Neural crest cell (in vitro differentiated cells): ENCODE results near the gene RNASEH1. TPM values are rescaled to one million over a fixed set of nuclear protein-coding genes. Genes with fewer than 3 reads are reported as not detected.

Source experiments
- DNase-seq: peaks from one replicate; pipeline ENCODE4 v3.0.0; 2021; ENCODE audit warnings: low read depth, mixed read lengths, low spot score
- H3K27ac Mint-ChIP-seq: one replicate; pipeline ENCODE4 v1.8.0; 2021; ENCODE audit warnings: mild to moderate bottlenecking, mixed read lengths; ENCODE audit not compliant: unreplicated experiment
- H3K27me3 Mint-ChIP-seq: 2 replicates; pipeline ENCODE4 v1.8.0; 2021; ENCODE audit warnings: low read depth, mild to moderate bottlenecking, mixed read lengths
- H3K36me3 Mint-ChIP-seq: 2 replicates; pipeline ENCODE4 v1.8.0; 2021; ENCODE audit warnings: low read depth, mild to moderate bottlenecking, mixed read lengths
- H3K4me1 Mint-ChIP-seq: 2 replicates; pipeline ENCODE4 v1.8.0; 2021; ENCODE audit warnings: mixed read lengths
- H3K4me3 Mint-ChIP-seq: one replicate; pipeline ENCODE4 v1.8.0; 2021; ENCODE audit warnings: mild to moderate bottlenecking, mixed read lengths
- H3K9me3 Mint-ChIP-seq: 2 replicates; pipeline ENCODE4 v1.8.0; 2021; ENCODE audit warnings: mixed read lengths
- total RNA-seq: library from RNA; stranded (reverse); gene quantifications from 2 replicates; pipeline ENCODE4 v1.2.1, GENCODE V29; 2021
- TF ChIP-seq, protein P1 (sequence below): fragments of 200-600 bp; sonication (generic); conservative IDR thresholded peaks from 2 replicates; pipeline ENCODE4 v1.5.0; 2021; ENCODE audit warnings: antibody characterized with exemption, mild to moderate bottlenecking

RNASEH1 gene
- total RNA-seq, 1 donor from 2014 or later: 33.7 TPM

DNA sequence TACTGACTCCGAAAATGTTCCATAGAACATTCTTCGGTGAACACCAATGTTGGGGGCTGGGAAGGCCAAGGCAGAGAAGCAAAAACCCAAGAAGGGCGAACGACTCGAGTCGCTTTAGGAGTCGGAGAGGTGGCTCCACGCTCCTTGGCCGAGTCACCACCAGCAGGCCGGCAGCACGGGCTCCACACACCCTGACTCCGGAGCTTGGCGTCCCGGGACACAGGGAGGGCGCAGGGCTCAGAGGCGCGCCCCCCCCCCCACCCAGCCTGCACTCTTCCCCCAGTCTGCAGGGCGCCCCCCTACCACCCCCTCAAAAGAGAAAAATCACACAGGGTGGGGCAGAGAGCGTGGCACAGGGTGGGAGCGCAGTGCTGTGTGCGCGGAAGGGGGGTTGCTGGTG is 31.3 kb downstream of the RNASEH1 start:
- H3K9me3 Mint-ChIP-seq: no peaks in the 10 kb centered on the region
- TF ChIP-seq, protein P1, sequence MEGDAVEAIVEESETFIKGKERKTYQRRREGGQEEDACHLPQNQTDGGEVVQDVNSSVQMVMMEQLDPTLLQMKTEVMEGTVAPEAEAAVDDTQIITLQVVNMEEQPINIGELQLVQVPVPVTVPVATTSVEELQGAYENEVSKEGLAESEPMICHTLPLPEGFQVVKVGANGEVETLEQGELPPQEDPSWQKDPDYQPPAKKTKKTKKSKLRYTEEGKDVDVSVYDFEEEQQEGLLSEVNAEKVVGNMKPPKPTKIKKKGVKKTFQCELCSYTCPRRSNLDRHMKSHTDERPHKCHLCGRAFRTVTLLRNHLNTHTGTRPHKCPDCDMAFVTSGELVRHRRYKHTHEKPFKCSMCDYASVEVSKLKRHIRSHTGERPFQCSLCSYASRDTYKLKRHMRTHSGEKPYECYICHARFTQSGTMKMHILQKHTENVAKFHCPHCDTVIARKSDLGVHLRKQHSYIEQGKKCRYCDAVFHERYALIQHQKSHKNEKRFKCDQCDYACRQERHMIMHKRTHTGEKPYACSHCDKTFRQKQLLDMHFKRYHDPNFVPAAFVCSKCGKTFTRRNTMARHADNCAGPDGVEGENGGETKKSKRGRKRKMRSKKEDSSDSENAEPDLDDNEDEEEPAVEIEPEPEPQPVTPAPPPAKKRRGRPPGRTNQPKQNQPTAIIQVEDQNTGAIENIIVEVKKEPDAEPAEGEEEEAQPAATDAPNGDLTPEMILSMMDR: no peak
- no peak overlapping the region for H3K27ac Mint-ChIP-seq
- peaks cover 2% of the 10 kb centered on the region for H3K27me3 Mint-ChIP-seq
- peaks cover under 1% of the 10 kb centered on the region for H3K4me1 Mint-ChIP-seq
- no peaks in the 10 kb centered on the region for H3K36me3 Mint-ChIP-seq
- H3K4me3 Mint-ChIP-seq: no peak overlapping the region
- DNase-seq: no peak

DNA sequence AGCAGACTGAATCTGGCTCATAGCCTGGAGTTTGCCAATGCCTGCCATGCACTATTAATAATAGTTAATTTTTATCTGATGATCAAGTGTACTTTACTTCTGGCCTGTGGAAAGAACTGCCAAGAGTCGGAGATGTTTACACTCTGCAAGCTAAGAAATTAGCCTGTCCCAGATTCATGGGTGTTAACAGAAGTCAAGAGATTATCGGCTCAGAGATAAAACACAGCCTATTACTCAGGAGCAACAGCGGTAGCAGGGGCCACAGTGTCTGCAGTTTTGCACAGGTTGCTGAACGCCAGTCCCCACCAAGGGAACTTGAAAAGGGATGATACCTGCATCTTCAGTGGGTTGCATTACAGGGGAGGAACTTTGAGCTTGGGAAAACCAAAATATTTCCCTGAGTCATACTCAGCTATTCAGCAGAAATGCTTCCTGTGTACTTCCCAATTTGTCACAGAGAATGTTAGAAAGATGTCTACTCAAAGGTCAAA is 34.5 kb downstream of the RNASEH1 start:
- Mint-ChIP-seq H3K36me3 (no peaks in the 10 kb centered on the region), H3K27me3 (peaks cover 2% of the 10 kb centered on the region), H3K27ac (no peak overlapping the region), H3K4me3 (no peak overlapping the region), H3K9me3 (no peaks in the 10 kb centered on the region), H3K4me1 (peaks cover 20% of the 10 kb centered on the region)
- TF ChIP-seq, protein P1: no peak
- DNase-seq: no peak

DNA sequence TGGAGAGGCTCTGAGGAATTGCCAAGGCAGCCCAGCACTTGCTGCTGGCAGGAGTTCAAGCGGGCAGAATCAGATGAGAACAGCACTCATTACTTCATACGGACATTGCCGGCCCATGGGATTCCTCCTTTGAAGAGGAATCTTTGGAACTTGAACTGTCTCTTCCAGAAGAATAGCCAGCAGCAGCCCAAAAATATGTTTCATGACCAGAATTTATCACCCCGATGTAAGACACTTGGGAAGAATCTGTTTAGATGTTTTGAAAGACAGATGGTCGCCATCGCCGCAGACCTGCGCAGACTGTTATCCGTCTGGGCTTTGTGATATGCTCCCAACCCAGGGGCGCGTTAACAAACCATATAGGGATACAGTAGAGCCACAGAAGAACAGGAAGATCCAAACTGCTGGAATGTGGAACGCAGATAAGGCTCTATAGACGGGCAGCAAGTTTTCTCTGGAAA is 35.1 kb downstream of the RNASEH1 start:
- no peak for DNase-seq
- peaks cover 1% of the 10 kb centered on the region for H3K36me3 Mint-ChIP-seq
- H3K4me1 Mint-ChIP-seq: peaks cover 22% of the 10 kb centered on the region
- no peaks in the 10 kb centered on the region for H3K9me3 Mint-ChIP-seq
- TF ChIP-seq, protein P1: no peak
- no peak overlapping the region for H3K27ac Mint-ChIP-seq
- peaks cover 2% of the 10 kb centered on the region for H3K27me3 Mint-ChIP-seq
- H3K4me3 Mint-ChIP-seq: no peak overlapping the region

DNA sequence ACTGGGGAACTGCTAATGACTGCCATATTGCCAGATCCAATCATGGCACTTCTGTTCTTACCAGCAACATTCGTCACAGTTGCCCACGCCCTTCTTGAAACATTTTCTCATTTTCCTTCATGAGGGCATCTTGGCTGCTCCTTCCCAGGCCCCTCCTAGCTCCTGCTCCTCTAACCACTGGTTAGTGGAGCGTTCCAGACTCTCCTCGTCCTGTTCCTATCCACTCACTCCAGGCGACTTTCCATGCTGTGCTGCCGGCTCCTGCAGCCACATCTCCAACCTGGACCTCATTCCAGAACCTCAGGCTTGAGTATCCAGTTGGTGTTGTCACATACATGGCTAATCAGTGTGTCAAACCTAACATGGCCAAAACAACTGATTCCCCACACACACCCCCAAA is 37.5 kb downstream of the RNASEH1 start:
- DNase-seq: no peak
- TF ChIP-seq, protein P1: no peak
- peaks cover 25% of the 10 kb centered on the region for H3K4me1 Mint-ChIP-seq
- peaks cover 2% of the 10 kb centered on the region for H3K9me3 Mint-ChIP-seq
- peaks cover 2% of the 10 kb centered on the region for H3K27me3 Mint-ChIP-seq
- H3K27ac Mint-ChIP-seq: no peak overlapping the region
- H3K4me3 Mint-ChIP-seq: peak overlapping the region; percentile 85
- peaks cover 8% of the 10 kb centered on the region for H3K36me3 Mint-ChIP-seq

DNA sequence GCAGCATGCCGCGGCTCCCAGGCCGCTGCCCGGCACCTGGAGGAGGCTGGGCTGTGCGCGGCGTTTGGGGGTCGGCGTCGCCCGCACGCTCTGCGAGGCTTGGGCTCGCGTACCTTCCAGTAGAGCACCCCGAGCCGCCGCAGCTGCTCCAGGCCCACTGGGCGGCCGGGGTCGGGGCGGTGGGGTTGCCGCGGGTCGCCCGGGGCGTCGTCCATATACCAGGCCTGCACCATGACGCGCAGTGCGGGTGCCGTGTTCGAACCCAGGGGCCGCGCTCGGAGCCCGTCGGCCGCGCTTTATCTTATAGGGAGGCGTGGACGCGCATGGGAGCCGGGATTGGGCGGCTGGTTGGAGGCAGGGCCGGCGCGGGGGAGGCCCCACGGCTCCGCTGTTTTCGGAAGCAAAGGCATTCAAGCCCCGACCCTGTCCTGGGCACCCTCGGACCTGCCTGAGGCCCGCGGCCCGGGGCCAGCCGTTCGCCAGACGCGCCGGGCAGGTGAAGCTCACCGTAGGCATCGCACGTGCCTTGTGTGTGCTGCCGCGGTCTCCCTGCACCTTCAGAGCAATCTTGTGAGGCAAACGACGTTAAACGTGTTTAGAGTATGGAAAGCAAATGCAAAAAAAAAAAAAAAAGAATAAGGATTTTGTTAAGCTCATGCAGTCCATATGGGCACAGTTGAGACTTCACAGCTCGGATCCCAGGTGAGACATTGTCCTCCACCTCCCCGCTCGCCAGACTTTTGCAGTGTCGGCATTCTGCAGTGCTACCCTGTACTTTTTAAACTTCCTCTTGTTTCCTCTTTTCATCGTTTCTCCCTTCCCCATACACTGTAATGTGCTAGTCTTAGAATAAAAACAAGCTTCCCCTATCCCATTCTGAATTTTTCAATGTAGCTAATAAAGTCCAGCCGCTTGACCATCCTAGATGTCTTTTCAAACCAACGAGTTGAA is 38.6 kb downstream of the RNASEH1 start, which contains the start of gene ADI1:
Gene ADI1, minus strand, starts transcription at position 277 of the 951 bp plus-strand sequence. Its CDS starts 44 bp downstream, at position 233.
- H3K9me3 Mint-ChIP-seq: peaks cover 3% of the 10 kb centered on the region
- TF ChIP-seq, protein P1: no peak
- DNase-seq: peak; percentile 67
- no peaks in the 10 kb centered on the region for H3K27me3 Mint-ChIP-seq
- peak within 1 kb of the TSS; percentile 85 for H3K4me3 Mint-ChIP-seq
- H3K4me1 Mint-ChIP-seq: peaks cover 25% of the 10 kb centered on the region
- H3K36me3 Mint-ChIP-seq: peaks cover 14% of the 10 kb centered on the region
- peak within 1 kb of the TSS; percentile 77 for H3K27ac Mint-ChIP-seq
